Fibroblast of peridontal ligament (primary cell): ENCODE data around the gene HS3ST3A1.
A peak's percentile ranks its signal among the peaks of the same experiment; 100 is the strongest.

Experiments used
- DNase-seq: peaks from one replicate; pipeline ENCODE4 v3.0.0-alpha.2; 2010; ENCODE audit errors: extremely low read depth

HS3ST3A1 gene

GRCh38 chr17:13598353-13599167 is 3.2 kb downstream of the HS3ST3A1 start:
- DNase-seq = peak; percentile 31

DNA sequence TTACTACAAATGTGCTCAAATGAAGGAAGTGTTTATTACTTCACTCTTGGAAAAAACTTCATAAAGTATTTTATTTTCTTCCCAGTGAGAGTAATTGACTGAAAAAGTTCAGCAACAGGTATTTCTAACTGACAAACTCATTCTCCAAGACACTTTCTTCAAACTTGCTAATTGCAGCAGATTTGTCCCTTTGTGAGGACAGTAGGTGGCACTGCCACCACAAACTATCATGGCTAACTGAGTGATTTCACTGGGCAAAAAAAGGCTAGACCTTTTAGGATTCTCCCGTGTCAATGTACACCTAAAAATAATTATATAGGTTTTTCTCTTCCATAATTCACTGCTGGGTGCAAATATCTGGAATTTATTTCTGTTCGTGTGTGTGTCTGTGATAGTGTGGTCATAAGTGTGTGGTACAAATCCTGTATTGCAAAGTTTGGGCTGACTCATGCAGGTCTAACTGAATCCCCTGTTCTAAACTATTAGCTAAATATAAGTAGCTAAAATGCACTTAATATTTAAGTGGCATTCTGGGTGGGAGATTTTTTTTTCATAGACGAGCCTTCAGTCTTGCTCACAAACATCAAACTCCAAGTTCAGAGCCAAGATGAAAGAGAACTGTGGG is 3.9 kb downstream of the HS3ST3A1 start:
- peak; percentile 77 for DNase-seq

DNA sequence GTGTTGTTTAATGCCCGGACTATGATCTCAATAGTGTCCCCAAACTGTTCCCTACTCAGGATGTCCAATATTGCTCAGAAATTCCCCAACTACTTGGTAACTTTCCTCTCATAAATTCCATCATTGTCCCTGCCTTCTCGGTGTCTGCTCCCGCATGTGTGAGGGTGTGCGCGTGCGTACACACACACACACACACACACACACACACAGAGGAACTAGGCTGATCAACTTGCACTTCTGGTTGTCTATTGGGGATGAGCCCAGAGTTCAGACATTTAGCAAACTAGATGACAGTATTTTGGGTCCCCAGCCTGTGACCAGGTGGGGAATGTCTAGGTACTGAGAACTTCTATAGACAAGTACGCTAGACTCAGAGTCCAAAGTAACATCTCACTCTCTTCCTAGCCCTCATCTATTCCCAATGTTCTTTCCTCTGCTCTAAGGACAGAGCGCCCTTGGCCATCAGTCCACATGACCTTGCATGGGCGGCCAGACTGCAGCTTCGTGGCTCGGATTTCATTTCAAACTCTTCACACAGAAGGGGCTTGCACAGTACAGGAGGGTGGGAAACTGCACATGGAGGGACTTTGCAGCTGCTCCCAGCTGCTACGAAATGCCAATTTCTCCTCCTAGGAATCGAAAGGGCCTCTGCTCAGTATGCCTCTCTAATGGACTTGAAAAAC is 5.3 kb downstream of the HS3ST3A1 start:
- DNase-seq = no peak

DNA sequence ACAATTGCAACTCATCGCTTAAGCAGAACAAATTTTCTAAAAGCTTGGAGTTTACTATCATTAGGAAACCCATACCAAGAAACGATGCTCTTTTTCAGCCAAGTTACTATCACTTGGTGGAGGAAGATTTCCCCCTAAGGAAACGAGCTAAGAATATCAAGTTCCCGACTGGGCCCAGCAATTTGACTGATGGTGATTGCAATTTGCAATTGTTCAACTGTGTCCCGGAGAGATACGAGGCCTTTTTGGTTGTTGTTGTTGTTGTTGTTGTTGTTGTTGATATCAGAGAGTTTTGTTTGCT is 6.2 kb downstream of the HS3ST3A1 start:
- DNase-seq = no peak

DNA sequence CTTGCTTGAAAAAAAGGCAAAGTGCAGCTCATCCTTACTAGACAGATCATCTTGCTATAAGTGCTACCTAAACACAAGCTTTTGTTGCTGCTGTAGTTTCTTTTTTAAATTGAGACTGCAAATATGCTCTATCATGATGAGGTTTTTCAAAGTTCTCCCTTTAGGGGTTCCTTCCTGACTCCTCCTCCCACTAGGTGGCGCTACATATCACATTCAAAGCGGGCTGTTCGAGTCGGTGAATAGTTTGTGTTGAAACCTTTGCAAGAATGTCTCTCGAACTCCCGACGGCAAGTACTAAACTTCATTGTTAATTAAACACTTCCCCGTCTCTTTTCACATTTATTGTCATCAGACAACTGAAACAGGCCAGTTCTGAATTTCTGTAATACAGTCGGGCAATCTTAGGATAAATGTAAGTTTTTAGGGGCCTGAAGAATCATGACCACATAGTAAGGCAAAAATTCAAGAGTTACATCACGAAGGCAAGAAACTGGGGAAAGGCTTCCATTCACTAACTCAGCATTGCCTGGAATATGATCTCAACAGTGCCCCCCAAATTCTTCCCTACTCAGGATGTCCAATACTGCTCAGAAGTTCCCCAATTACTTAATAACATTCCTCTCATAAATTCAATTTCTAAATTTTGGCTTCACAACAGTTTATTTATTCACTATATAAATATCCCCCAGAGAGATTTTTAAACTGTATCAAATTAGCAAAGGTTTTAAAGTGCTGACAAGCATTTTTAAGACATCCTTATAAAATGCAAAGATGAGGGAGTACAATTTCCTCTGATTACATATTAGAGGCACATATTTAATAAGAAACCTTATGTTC is 6.7 kb downstream of the HS3ST3A1 start:
- peak; percentile 95 for DNase-seq

- DNase-seq = peak; percentile 82
Observed at GRCh38 chr17:13594310-13594709, 7.4 kb downstream of the HS3ST3A1 start.

DNA sequence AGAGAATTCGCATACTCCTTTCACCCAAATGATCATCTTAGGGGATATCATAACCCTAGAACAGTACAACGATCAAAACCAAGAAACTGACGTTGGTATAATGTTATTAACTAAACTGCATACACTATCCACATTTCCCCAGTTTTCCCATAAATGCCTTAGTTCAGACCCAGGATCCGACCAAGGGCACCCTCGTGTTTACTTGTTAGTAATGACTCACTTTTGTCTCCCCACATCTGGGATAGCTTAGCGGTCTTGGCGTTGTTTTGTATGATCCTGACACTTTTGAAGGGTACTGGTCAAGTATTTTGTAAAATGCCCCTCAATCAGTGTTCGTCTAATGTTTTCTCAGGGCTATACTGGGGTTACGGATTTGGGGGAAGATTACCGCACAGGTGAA is 8.0 kb downstream of the HS3ST3A1 start:
- peak; percentile 79 for DNase-seq

DNA sequence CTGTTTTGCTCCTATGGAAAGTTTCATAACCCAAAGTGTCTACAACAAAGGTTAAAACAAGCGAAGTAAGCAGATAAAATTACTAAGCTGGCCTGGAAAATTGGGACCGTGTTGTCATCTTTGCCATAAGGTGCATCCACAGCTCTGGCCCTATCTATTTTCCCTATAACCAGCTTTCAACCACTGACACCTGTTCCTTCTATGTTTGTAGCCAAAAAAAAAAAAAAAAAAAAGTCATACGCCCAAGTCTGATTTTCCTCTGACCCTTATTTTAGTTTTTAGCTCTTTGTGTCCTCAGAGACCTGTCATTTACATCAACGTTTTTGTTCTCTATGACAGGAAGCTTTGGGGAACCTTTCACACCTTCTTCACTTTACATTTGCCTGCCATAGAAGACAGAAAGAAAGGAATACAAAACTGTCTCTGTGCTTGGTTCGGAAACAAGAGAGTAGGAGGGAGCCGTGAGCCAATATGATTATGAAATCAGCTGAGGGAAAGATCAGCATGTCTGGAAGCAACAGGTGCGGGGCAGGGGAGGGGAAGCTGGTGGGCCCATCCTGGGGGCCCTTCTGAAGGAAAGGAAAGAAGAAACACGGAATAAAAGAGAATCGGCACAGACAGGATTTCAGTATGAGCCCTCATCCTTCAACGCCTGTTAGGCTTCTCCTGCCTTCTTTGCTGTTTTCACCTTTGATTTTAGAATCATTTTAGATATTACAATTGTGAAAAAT is 8.5 kb downstream of the HS3ST3A1 start:
- DNase-seq = no peak

- DNase-seq = no peak
Observed at GRCh38 chr17:13592427-13592826, 9.3 kb downstream of the HS3ST3A1 start.

DNA sequence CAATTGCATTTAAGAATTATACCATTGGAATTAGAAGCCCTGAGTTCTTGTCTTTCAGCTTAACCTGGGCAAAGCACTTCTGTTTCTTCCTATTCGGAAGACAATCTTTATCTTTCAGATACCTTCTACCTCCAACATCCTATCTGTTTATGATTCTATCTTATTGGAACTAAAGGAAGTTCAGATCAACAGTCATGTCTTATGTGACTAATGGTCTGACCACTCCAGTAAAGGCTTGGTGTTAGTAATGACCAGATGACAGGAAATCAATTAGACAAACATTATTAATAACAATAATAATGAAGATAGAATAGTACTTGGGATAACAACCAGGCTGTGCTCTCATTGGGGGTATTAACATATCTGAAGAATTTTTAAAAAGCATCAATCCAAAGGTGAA is 11.3 kb downstream of the HS3ST3A1 start:
- DNase-seq = no peak

- no peak for DNase-seq
Observed at GRCh38 chr17:13589658-13590057, 12.1 kb downstream of the HS3ST3A1 start.

GRCh38 chr17:13587487-13588338 is 14.0 kb downstream of the HS3ST3A1 start:
- DNase-seq = no peak

GRCh38 chr17:13584701-13585080 is 17.0 kb downstream of the HS3ST3A1 start:
- DNase-seq = no peak

DNA sequence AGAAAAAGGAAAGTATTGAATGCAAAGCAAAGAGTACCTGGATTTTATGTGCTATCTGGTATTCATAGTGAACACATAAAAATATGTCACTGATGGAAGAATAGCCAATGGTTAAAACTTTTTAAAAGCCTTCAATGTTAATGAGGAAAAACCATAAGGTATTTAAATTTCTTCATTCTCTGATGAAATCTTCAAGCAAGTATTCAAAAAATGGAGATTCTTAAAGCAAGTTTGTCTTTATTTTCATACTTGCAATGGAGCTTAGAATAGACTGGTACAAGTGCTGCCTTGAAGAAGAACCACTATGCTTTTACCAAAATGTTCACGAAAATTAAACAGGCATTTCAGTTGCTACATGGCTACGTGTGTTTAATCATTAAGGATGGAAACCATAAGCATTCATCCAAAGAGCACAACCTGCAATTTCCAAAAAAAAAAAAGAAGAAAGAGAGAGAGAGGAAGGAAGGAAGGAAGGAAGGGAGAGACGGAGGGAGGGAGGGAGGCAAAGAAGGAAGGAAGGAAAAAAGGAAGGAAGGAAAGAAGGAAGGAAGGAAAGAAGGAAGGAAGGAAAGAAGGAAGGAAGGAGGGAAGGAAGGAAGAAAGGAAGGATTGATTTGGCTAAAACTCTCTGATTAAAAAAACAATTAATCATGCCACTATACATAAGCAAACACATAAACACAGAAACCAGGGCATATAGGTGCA is 17.6 kb downstream of the HS3ST3A1 start:
- DNase-seq = peak; percentile 55

DNA sequence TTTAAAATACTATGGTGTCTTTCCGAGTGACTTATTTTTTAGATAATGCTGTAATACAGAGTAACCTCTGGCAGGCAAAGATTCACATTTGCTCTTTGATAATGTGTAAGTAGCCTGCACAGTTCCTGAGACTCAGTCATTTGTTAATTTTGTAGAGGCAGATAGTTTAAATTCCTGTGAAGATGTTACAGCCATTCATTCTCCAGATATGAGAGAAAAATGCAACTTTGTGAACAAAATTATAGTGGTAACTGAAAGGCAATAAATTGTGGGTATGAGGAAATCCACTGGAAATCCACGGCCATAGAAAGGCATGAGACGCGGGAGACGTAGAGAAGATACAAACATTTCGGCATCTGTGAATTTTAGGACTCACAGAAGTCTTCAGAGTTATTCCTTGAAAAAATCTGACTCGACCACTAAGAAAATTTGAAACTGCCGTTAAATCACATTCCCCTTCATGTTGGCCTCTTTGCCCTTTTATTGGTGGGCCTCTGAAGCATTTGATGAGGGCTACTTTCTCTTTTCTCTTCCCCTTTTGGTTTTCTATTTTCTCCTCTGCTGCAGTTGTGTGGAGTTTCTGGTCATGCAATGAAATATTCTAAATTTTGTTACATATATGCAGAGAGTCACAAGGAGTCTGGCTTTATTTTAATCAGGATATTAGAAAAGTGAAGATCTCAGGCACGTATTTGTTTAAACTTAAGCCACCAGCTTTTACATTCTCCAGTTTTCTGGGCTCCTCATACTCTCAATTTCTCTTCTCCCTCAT is 18.8 kb downstream of the HS3ST3A1 start:
- DNase-seq = no peak

- DNase-seq = no peak
Observed at GRCh38 chr17:13581925-13582324, 19.8 kb downstream of the HS3ST3A1 start.

DNA sequence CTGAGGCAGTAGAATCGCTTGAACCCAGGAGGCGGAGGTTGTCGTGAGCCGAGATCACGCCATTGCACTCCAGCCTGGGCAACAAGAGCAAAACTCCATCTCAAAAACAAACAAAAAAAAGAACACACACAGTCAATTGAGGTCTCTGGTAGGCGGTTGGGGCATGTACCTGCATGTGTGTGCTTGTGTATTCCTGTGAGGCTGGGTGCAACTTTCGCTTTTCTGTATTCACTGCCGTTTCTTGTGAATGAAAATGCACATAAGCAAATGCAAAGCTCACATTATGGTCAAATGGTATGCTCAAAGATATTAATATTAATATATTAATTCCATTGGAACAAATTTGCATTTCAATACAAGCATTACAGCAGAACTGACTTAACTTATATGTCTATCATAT is 20.9 kb downstream of the HS3ST3A1 start:
- no peak for DNase-seq

DNA sequence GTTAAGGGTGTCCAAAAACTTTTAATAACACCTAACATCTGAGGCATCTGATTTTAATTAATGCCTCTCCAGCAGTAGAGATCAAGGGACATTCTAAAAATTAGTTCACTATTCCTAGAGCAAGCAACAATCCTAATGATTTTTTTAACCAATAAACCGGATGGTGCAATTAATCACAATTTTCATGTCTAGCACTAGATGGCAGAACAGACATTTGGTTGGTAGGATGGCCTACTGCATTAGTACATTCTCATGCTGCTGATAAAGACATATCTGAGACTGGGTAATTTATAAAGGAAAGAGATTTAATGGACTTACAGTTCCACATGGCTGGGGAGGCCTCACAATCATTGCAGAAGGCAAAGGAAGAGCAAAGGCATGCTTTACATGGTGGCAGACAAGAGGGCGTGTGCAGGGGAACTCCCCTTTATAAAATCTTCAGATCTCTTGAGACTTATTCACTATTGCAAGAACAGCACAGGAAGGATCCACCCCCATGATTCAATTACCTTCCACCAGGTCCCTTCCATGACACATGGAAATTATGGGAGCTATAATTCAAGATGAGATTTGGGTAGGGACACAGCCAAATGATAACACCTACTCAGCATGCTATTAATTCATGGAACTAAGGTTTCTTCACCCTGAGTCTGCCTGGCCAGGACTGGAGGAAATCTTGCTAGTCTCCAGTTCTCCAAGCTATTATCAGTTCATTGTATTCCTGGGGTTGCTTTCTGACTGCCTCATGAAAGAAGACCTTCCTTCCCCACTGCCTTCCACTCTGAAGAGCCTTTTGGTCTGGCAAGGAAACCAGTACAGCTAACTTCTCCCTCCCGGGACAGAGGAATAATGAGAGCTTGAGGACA is 24.8 kb downstream of the HS3ST3A1 start:
- DNase-seq = no peak
